Astrocyte (in vitro differentiated cells and primary cell): ENCODE data around the gene COMMD3.

Experiments
- CTCF ChIP-seq: IDR thresholded peaks from 2 replicates; pipeline ENCODE4 v1.5.1; 2011; ENCODE audit warnings: low read depth, mild to moderate bottlenecking, inconsistent platforms, low read length, moderate library complexity; ENCODE audit not compliant: insufficient read depth
- EZH2 ChIP-seq: IDR thresholded peaks from 2 replicates; pipeline ENCODE4 v1.6.1; 2012; ENCODE audit warnings: mild to moderate bottlenecking, low read length, inconsistent platforms; ENCODE audit not compliant: insufficient read depth

- no peak for TF ChIP-seq CTCF
- peak; percentile 68 for TF ChIP-seq EZH2
Observed at GRCh38 chr10:22341190-22341925, 25.2 kb downstream of the COMMD3 start.
